Muscle layer of duodenum (tissue), 2 donors: ENCODE measurements around the gene MELK.
"Not testable (repeated sequence)": the region's sequence is repeated elsewhere in the genome, so short reads cannot be mapped to it uniquely, and the experiment has no call there.

Source experiments
- H3K27ac ChIP-seq: one replicate; pipeline ENCODE4 v1.7.0; 2013; ENCODE audit warnings: mild to moderate bottlenecking, low read length
- H3K27me3 ChIP-seq: one replicate; pipeline ENCODE4 v1.7.0; 2013; ENCODE audit warnings: low read depth, mild to moderate bottlenecking, control low read depth, low read length
- H3K36me3 ChIP-seq, 2 donors: one replicate each; pipeline ENCODE4 v1.7.0; 2013; ENCODE audit warnings: low read length in 2 of 2, control low read depth in 1 of 2, mild to moderate bottlenecking in 1 of 2; ENCODE audit not compliant: insufficient read depth in 2 of 2, control insufficient read depth in 1 of 2
- H3K4me1 ChIP-seq, 2 donors: one replicate each; pipeline ENCODE4 v1.7.0; 2013; ENCODE audit warnings: low read length in 2 of 2, mild to moderate bottlenecking in 2 of 2, control low read depth in 1 of 2, moderate library complexity in 1 of 2; ENCODE audit not compliant: insufficient read depth in 2 of 2, control insufficient read depth in 1 of 2
- H3K4me3 ChIP-seq, 2 donors: one replicate each; pipeline ENCODE4 v1.7.0; 2013; ENCODE audit warnings: low read length in 2 of 2, low read depth in 1 of 2, mild to moderate bottlenecking in 1 of 2
- H3K9me3 ChIP-seq, 2 donors: one replicate each; pipeline ENCODE4 v1.7.0; 2013; ENCODE audit warnings: low read length in 2 of 2, control low read depth in 1 of 2, mild to moderate bottlenecking in 1 of 2; ENCODE audit not compliant: control insufficient read depth in 1 of 2
- donor health status: healthy.

MELK gene

GRCh38 chr9:36551129-36551528 lies 21.6 kb upstream of the MELK start:
- Histone ChIP-seq H3K36me3 (no peaks in the 10 kb centered on the region), H3K27me3 (peaks cover 4% of the 10 kb centered on the region), H3K4me3 (no peak overlapping the region), H3K27ac (no peak overlapping the region), H3K9me3 (no peaks in the 10 kb centered on the region), H3K4me1 (no peaks in the 10 kb centered on the region)

- no peaks in the 10 kb centered on the region for H3K9me3 ChIP-seq
- no peak overlapping the region for H3K4me3 ChIP-seq
- H3K4me1 ChIP-seq: no peaks in the 10 kb centered on the region
- H3K27ac ChIP-seq: no peak overlapping the region
- peaks cover 4% of the 10 kb centered on the region for H3K27me3 ChIP-seq
- H3K36me3 ChIP-seq: no peaks in the 10 kb centered on the region
Measured at GRCh38 chr9:36551910-36552309, 20.8 kb upstream of the MELK start.

GRCh38 chr9:36559036-36559695 lies 13.5 kb upstream of the MELK start:
- Histone ChIP-seq H3K27me3 (no peaks in the 10 kb centered on the region), H3K4me1 (no peaks in the 10 kb centered on the region), H3K4me3 (no peak overlapping the region), H3K9me3 (no peaks in the 10 kb centered on the region), H3K27ac (no peak overlapping the region), H3K36me3 (no peaks in the 10 kb centered on the region)

GRCh38 chr9:36560771-36561170 lies 11.9 kb upstream of the MELK start:
- no peak overlapping the region for H3K27ac ChIP-seq
- no peak overlapping the region for H3K4me3 ChIP-seq
- H3K36me3 ChIP-seq: no peaks in the 10 kb centered on the region
- H3K27me3 ChIP-seq: no peaks in the 10 kb centered on the region
- H3K9me3 ChIP-seq: no peaks in the 10 kb centered on the region
- H3K4me1 ChIP-seq: no peaks in the 10 kb centered on the region

DNA sequence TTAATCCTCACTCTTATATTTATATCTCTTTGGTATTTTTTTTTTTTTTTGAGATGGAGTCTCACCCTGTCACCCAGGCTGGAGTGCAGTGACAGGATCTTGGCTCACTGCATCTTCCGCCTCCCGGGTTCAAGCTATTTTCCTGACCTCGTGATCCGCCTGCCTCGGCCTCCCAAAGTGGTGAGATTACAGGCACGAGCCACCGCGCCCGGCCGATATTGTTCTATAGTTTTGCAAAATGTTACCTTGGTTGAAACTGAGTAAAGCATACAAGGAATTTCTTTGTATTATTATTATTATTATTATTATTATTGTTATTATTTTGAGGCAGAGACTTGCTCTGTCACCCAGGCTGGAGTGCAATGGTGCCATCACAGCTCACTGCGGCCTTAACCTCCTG lies 9.9 kb upstream of the MELK start:
- not testable (repeated sequence) for H3K4me3 ChIP-seq, H3K36me3 ChIP-seq, H3K27ac ChIP-seq, H3K9me3 ChIP-seq, H3K27me3 ChIP-seq, H3K4me1 ChIP-seq

DNA sequence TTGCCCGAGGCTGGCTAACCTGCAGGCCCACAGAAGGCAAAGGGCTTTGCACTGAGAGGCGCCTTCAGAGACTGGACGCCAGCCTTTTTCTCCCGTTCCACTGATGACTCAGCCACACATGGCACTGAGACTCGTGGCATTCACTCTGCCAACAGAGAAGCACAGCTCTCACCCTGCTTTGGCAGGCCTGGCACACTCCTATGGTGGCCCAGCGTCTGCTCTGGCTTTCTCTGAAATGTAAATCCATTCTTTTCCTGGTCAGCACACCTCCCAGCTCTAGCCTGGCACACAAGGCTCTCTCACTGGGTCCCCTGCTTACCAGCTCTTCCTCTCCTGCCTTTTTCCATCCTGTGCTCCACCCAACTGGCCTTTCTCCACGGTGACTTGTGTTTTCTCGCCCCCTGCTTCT lies 5.9 kb upstream of the MELK start:
- H3K4me1 ChIP-seq: no peaks in the 10 kb centered on the region
- no peaks in the 10 kb centered on the region for H3K27me3 ChIP-seq
- no peaks in the 10 kb centered on the region for H3K9me3 ChIP-seq
- no peak overlapping the region for H3K4me3 ChIP-seq
- no peaks in the 10 kb centered on the region for H3K36me3 ChIP-seq
- no peak overlapping the region for H3K27ac ChIP-seq

- not testable (repeated sequence) for H3K4me1 ChIP-seq, H3K36me3 ChIP-seq, H3K9me3 ChIP-seq, H3K27ac ChIP-seq, H3K27me3 ChIP-seq, H3K4me3 ChIP-seq
Measured at GRCh38 chr9:36568681-36569080, 4.0 kb upstream of the MELK start.

DNA sequence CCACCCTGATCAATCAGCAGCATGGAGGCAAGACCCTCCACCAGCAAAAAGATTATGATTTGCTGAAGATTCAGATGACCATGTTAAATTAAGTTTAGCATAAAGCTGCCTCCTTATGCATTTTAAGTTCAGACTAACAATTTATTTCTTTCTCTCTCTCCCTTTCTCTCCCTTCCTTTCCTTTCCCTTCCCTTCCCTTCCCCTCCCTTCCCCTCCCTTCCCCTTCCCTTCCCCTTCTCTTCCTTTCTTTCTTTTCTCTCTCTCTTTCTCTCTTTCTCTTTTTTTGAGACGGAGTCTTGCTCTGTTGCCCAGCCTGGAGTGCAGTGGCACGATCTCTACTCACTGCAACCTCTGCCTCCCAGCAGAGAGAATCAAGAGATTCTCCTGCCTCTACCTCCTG lies 1.4 kb upstream of the MELK start:
- no peaks in the 10 kb centered on the region for H3K9me3 ChIP-seq
- no peaks in the 10 kb centered on the region for H3K27me3 ChIP-seq
- no peak overlapping the region for H3K4me3 ChIP-seq
- H3K27ac ChIP-seq: no peak overlapping the region
- H3K36me3 ChIP-seq: no peaks in the 10 kb centered on the region
- peaks cover 0 to 10% of the 10 kb centered on the region in 2 donors for H3K4me1 ChIP-seq

DNA sequence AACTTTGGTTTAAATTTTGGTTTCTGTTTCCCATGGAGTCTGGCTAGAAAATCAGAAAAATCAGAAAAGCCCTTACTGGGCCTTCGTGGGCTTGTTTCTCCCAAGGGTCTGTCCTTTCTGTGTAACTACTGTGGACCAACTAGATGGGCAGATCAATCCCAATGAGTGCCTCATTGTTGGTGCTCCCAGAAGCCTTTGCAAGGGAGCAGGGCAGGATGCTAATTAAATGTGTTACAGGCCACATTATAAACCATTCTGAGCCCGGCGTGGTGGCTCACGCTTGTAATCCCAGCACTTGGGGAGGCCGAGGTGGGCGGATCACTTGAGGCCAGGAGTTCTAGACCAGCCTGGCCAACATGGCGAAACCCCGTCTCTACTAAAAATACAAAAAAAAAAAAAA lies 1.4 kb downstream of the MELK start:
- not testable (repeated sequence) for H3K36me3 ChIP-seq, H3K27me3 ChIP-seq, H3K4me1 ChIP-seq, H3K9me3 ChIP-seq, H3K27ac ChIP-seq
- peak overlapping the region in 1 of 2 donors; percentile 94 for H3K4me3 ChIP-seq

DNA sequence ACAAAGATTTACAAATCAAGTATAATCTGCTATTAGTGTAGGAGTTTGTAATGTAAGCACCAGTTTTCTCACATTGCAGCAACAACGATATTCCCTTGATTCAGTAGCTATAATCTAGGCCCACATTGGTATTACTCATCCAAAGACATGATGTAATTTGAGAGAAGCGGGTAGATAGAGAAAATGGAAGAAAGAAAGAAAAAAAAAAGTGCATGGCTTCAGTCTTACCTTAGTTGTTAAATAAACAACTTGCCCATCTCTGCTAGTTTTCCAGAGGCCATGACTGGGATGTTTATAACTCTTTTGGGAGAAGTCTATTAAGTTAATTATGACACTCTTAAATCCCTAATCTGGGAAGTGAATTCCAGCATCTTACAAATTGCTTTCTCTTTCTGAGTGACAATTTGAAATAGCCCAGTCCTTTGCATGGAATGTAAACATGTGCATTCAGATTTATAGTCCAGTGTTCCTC lies 2.8 kb downstream of the MELK start:
- peaks cover 0 to 10% of the 10 kb centered on the region in 2 donors for H3K4me1 ChIP-seq
- no peak overlapping the region for H3K4me3 ChIP-seq
- no peaks in the 10 kb centered on the region for H3K27me3 ChIP-seq
- no peaks in the 10 kb centered on the region for H3K9me3 ChIP-seq
- H3K36me3 ChIP-seq: no peaks in the 10 kb centered on the region
- H3K27ac ChIP-seq: no peak overlapping the region

DNA sequence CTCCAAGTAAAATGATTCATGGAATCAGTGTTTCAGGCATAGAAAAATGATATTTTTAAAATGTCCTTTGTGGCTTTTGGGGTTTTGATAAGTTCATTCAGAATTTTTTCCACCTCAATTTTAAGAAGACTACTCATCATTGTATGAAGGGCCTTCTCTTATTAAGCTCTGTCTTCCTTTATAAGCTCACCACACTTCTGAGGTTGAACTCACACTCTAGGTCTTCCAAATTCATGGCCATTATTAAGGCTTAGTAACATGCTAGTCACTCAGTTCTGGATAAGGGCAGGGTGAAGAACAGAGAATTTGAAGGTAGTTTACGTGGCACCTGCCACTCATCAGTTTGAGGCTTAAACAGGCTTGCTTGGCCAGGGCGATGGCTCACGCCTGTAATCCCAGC lies 4.2 kb downstream of the MELK start:
- peaks cover 0 to 10% of the 10 kb centered on the region in 2 donors for H3K4me1 ChIP-seq
- H3K9me3 ChIP-seq: no peaks in the 10 kb centered on the region
- no peaks in the 10 kb centered on the region for H3K36me3 ChIP-seq
- H3K4me3 ChIP-seq: no peak overlapping the region
- H3K27me3 ChIP-seq: no peaks in the 10 kb centered on the region
- no peak overlapping the region for H3K27ac ChIP-seq
